K562 (cell line): ENCODE results near the gene RNF126. TPM values are rescaled to one million over a fixed set of nuclear protein-coding genes. Genes with fewer than 3 reads are reported as not detected.

Experiments
- KDM4B ChIP-seq, 2 experiments: fragments of 450-650 bp in 1 of 2; sonication (generic) in 1 of 2; IDR thresholded peaks; 2 replicates each; pipeline ENCODE4 v1.6.1; 2016 to 2017; ENCODE audit warnings: borderline replicate concordance in 2 of 2, antibody characterized with exemption in 1 of 2, low read depth in 1 of 2, mild to moderate bottlenecking in 1 of 2
- NFIX ChIP-seq: fragments of 250-450 bp; sonication (Bioruptor Pico); IDR thresholded peaks from 2 replicates; pipeline ENCODE4 v1.4.0; 2020; ENCODE audit warnings: low read depth, mild to moderate bottlenecking, moderate library complexity
- SRSF7 ChIP-seq: fragments of 200-400 bp; formaldehyde crosslinking; optimal IDR thresholded peaks from 2 replicates; pipeline ENCODE3; 2017; ENCODE audit warnings: mild to moderate bottlenecking, low read depth, low read length
- TAF7 ChIP-seq: fragments of 450-650 bp; IDR thresholded peaks from 2 replicates; pipeline ENCODE4 v1.6.1; 2016; ENCODE audit warnings: missing genetic modification characterization, missing compliant biosample characterization
- TARDBP ChIP-seq: fragments of 450-650 bp; IDR thresholded peaks from 2 replicates; pipeline ENCODE4 v1.6.1; 2016
- polyA plus RNA-seq, 8 experiments: library from polyadenylated mRNA; depleted of rRNA in 4 of 8; stranded (reverse) in 5 of 8; unstranded in 3 of 8; fragments of >200 nt; fragmentation: Nextera tagmentation in 2 of 8; fragmentation: Illumina TruSeq in 1 of 8; extraction: Ambion mirVana in 2 of 8; extraction: Trizol in 1 of 8; gene quantifications; 2 replicates each; pipeline versions ENCODE4 v1.2.1 to v1.2.3, GENCODE V29; 2011 to 2014; ENCODE audit warnings: inconsistent platforms in 1 of 8, missing spikeins in 1 of 8
- total RNA-seq, 7 experiments: library from RNA; depleted of rRNA in 6 of 7; stranded (reverse); fragments of >200 nt in 6 of 7; fragmentation: Illumina TruSeq in 2 of 7; extraction: Trizol in 2 of 7; gene quantifications; 2 replicates each; pipeline versions ENCODE4 v1.2.1 to v1.2.3, GENCODE V29; 2011 to 2021; ENCODE audit warnings: low replicate concordance in 1 of 7
- TF ChIP-seq, protein P1 (sequence below), 2 experiments: IDR thresholded peaks; 2 replicates each; pipeline ENCODE4 v1.6.1; 2011; ENCODE audit warnings: borderline replicate concordance in 1 of 2, control low read depth in 1 of 2, low read depth in 1 of 2, low read length in 1 of 2, mild to moderate bottlenecking in 1 of 2, mixed read lengths in 1 of 2, moderate library complexity in 1 of 2; ENCODE audit not compliant: insufficient read depth in 1 of 2, insufficient read length in 1 of 2, poor library complexity in 1 of 2, severe bottlenecking in 1 of 2; ENCODE audit errors: extremely low read depth in 1 of 2
- TF ChIP-seq, protein P2 (sequence below), 2 experiments: IDR thresholded peaks; 2 replicates each; pipeline ENCODE4 v1.6.1; 2012; ENCODE audit warnings: improper control_type of control experiment in 2 of 2, low read depth in 2 of 2, low read length in 2 of 2, borderline replicate concordance in 1 of 2
- TF ChIP-seq, protein P3 (sequence below), 2 experiments: fragments of 450-650 bp in 1 of 2; sonication (generic) in 1 of 2; formaldehyde crosslinking in 1 of 2; IDR thresholded peaks; 2 replicates each; pipeline versions ENCODE4 v1.7.1 to v1.9.0; 2016 to 2022; ENCODE audit warnings: inconsistent platforms in 1 of 2, mild to moderate bottlenecking in 1 of 2, missing genetic modification reagents in 1 of 2
- TF ChIP-seq, protein P4 (sequence below): IDR thresholded peaks from 2 replicates; pipeline ENCODE4 v1.6.1; 2014; ENCODE audit warnings: antibody characterized with exemption

RNF126 gene
- total and polyA plus RNA-seq, 9 of the 15 experiments (the other 6 are each of a cell fraction or from before 2014, with no cell fraction given) = 0.27 to 101 (median 12.3) TPM

DNA sequence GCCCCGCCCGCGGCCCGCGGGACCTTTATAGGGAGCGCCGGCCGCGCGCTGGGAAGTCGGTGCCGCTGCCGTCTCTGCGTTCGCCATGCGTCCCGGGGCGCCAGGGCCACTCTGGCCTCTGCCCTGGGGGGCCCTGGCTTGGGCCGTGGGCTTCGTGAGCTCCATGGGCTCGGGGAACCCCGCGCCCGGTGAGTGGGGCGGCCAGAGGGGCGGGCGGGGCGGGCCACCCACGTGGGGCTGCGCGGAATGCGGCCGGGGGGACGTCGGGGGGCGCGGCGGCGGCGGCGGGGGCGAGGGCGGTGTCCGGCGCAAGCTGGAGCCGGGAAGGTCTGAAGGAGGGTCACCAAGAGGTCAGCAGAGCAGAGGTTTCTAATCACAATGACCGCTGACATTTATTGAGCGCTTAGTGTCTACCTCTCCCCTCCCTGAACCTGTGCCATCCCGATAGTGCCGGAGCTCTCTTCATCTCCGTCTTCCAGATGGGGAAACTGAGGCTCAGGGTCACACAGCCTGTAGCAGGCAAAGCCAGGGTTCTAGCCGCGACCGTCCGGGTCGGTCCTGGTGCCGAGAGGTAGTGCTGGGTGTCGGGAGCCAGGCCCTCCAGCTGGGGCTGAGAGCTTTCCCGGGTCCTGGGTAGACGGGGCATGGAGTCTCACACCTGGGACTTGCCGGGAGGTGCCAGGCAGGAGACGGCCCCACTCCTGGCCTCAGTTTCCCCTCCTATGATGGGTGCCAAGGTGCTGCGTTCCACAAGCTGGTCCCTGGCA, 13.5 kb upstream of the RNF126 start, which contains the start of gene FSTL3 (continued):
- no peak for TF ChIP-seq NFIX (CRISPR knock-in tag)
- TF ChIP-seq, protein P1, sequence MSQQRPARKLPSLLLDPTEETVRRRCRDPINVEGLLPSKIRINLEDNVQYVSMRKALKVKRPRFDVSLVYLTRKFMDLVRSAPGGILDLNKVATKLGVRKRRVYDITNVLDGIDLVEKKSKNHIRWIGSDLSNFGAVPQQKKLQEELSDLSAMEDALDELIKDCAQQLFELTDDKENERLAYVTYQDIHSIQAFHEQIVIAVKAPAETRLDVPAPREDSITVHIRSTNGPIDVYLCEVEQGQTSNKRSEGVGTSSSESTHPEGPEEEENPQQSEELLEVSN (IDR thresholded peaks at IDR 0.05; ENCODE audit: borderline replicate concordance in 1 of 2, extremely low read depth in 1 of 2, insufficient read depth in 1 of 2, insufficient read length in 1 of 2, low read depth in 1 of 2, low read length in 1 of 2, poor library complexity in 1 of 2, severe bottlenecking in 1 of 2) = peak in 1 of 2 experiments; percentile 33
- TF ChIP-seq KDM4B (IDR thresholded peaks at IDR 0.05; ENCODE audit: borderline replicate concordance in 2 of 2, low read depth in 1 of 2) = no peak
- no peak for TF ChIP-seq SRSF7
- TF ChIP-seq, protein P2, sequence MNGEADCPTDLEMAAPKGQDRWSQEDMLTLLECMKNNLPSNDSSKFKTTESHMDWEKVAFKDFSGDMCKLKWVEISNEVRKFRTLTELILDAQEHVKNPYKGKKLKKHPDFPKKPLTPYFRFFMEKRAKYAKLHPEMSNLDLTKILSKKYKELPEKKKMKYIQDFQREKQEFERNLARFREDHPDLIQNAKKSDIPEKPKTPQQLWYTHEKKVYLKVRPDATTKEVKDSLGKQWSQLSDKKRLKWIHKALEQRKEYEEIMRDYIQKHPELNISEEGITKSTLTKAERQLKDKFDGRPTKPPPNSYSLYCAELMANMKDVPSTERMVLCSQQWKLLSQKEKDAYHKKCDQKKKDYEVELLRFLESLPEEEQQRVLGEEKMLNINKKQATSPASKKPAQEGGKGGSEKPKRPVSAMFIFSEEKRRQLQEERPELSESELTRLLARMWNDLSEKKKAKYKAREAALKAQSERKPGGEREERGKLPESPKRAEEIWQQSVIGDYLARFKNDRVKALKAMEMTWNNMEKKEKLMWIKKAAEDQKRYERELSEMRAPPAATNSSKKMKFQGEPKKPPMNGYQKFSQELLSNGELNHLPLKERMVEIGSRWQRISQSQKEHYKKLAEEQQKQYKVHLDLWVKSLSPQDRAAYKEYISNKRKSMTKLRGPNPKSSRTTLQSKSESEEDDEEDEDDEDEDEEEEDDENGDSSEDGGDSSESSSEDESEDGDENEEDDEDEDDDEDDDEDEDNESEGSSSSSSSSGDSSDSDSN (IDR thresholded peaks at IDR 0.05; ENCODE audit: borderline replicate concordance in 1 of 2, low read depth in 2 of 2, low read length in 2 of 2) = no peak
- no peak for TF ChIP-seq TARDBP
- TF ChIP-seq, protein P3, sequence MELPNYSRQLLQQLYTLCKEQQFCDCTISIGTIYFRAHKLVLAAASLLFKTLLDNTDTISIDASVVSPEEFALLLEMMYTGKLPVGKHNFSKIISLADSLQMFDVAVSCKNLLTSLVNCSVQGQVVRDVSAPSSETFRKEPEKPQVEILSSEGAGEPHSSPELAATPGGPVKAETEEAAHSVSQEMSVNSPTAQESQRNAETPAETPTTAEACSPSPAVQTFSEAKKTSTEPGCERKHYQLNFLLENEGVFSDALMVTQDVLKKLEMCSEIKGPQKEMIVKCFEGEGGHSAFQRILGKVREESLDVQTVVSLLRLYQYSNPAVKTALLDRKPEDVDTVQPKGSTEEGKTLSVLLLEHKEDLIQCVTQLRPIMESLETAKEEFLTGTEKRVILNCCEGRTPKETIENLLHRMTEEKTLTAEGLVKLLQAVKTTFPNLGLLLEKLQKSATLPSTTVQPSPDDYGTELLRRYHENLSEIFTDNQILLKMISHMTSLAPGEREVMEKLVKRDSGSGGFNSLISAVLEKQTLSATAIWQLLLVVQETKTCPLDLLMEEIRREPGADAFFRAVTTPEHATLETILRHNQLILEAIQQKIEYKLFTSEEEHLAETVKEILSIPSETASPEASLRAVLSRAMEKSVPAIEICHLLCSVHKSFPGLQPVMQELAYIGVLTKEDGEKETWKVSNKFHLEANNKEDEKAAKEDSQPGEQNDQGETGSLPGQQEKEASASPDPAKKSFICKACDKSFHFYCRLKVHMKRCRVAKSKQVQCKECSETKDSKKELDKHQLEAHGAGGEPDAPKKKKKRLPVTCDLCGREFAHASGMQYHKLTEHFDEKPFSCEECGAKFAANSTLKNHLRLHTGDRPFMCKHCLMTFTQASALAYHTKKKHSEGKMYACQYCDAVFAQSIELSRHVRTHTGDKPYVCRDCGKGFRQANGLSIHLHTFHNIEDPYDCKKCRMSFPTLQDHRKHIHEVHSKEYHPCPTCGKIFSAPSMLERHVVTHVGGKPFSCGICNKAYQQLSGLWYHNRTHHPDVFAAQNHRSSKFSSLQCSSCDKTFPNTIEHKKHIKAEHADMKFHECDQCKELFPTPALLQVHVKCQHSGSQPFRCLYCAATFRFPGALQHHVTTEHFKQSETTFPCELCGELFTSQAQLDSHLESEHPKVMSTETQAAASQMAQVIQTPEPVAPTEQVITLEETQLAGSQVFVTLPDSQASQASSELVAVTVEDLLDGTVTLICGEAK (IDR thresholded peaks at IDR 0.05) = no peak
- TF ChIP-seq, protein P3 (CRISPR knock-in tag; IDR thresholded peaks at IDR 0.05) = no peak
- TF ChIP-seq, protein P4, sequence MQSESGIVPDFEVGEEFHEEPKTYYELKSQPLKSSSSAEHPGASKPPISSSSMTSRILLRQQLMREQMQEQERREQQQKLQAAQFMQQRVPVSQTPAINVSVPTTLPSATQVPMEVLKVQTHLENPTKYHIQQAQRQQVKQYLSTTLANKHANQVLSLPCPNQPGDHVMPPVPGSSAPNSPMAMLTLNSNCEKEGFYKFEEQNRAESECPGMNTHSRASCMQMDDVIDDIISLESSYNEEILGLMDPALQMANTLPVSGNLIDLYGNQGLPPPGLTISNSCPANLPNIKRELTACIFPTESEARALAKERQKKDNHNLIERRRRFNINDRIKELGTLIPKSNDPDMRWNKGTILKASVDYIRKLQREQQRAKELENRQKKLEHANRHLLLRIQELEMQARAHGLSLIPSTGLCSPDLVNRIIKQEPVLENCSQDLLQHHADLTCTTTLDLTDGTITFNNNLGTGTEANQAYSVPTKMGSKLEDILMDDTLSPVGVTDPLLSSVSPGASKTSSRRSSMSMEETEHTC = no peak
- TF ChIP-seq TAF7 (tag) = no peak
